Renal cortical epithelial cell (primary cell): ENCODE data around the gene PDE2A. TPM values are rescaled to one million over a fixed set of nuclear protein-coding genes. Genes with fewer than 3 reads are reported as not detected.

Experiments used
- DNase-seq: peaks from one replicate; pipeline ENCODE4 v3.0.0-alpha.2; 2011; ENCODE audit warnings: low read depth
- total RNA-seq: library from RNA; depleted of rRNA; stranded (reverse); fragments of >200 nt; gene quantifications from 2 replicates; pipeline ENCODE4 v1.2.3, GENCODE V29; 2014

PDE2A gene
- total RNA-seq, 1 donor from 2014 or later, result 0.50 TPM

DNA sequence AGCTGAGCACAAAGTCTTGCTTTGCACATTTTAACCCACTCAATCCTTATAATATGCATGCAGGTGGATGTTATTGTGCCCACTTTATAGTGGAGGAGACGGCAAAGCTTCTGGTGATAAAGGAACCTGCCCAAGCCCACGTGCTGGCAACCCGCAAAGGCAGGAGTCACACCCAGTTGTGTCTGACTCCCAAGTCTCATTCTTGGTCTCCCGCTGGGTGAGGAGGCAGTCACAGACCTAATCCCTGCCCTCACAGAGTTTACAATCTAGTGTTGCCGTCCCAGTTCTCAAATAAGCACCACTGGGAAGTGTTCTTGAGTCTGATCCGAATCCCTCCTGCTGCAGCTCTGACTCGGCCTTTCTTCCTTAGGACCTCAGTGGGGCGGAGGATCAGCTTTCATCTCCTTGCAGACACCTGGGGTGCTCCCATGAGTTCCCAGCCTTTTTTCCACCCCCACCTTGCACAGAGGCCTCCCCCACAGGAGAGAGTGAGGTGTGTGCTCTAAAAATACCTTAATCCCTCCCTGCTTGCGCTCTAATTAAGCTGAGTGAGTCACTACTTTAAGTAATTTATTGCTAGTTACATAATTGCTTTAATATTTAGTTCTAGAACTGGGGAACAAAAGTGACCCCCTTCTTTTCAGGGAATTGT is 15.1 kb downstream of the PDE2A start:
- DNase-seq, result no peak

GRCh38 chr11:72657411-72658100 is 16.7 kb downstream of the PDE2A start:
- DNase-seq, result no peak

DNA sequence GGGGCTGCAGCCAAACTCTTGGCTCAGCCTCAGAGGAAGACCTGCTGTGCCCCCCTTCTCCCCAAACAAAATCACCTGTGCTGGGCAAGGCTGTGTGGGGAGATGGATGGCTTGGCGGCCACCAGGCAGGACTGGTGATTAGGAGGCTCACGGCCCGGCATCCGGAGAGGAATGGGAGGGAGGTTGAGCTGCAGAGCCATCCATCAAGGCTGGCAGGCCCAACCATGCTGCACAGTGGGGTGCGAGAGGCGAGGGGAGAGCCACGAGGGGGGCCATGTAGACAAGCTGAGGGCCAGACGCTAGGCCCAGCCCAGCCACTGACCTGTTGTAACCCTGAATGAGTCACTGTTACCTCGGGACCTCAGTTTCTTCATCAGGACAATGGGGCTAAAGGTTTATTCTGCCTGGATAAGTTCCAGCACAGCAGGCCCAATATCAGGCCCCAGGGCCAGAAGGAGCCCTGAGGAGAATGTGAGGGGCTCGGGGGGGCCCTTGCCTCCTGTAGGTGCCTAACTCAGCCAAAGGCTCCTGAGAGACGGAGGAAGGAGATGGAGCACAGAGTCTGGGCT is 18.2 kb downstream of the PDE2A start:
- DNase-seq, result no peak

DNA sequence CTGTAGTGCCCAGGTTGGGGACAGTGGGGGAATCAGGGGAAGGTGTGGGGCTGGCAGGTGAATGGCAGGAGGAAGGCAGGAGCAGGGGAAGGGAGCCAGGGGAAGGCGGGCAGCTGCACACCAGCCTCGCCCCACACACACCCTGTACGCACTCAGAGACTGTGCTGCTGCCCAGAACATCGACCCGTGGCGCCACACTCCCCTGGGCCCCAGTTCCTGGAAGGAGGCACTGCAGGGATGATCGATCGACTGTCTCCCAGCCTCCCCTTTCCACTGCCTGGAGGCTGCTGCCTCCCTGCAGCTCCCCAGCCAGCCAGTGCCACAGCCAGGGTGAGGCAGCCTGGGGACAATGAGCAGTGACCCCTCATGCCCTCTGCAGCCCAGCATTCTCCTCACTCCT is 19.2 kb downstream of the PDE2A start:
- DNase-seq, result no peak

GRCh38 chr11:72653649-72654048 is 20.6 kb downstream of the PDE2A start:
- no peak for DNase-seq

- no peak for DNase-seq
These were observed 21.2 kb downstream of the PDE2A start for GRCh38 chr11:72652873-72653630.

- no peak for DNase-seq
These were observed 22.1 kb downstream of the PDE2A start for GRCh38 chr11:72652133-72652532.

- DNase-seq, result no peak
These were observed 24.8 kb downstream of the PDE2A start for GRCh38 chr11:72649215-72649976.

DNA sequence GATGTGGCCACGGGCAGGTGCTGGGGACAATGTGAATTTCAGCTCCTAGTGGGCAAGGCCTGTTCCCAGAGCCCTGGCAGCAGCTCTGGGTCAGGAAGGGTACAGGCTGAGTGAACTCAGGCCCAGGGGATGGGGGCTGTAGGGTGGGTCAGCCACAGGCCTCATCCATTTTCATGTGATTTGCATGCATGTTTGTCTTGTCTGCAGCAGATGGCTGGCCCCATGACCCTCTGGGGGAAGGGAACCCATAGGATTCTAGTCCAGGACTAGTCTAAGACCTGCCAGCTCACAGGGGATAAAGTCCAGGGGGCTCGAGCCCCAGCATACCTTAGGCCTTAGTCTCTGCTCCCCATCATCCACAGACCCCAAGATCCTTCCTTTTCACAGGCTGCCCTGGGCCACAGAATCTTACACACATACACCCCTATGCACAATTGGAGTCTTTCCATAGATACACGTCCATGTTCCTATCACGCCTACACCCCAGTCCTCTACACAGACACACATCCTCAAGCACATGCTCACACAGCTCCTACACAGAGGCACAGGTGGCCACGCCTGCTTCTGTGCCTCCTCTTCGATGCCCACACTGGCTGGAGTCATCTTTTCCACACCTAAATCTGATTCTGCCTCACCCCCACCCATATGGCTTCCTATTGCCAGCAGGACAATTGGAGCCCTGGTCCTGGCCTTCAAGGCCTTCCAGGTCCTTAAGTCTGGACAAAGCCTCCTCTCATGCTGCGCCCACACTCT is 25.7 kb downstream of the PDE2A start:
- no peak for DNase-seq

GRCh38 chr11:72647882-72648281 is 26.3 kb downstream of the PDE2A start:
- DNase-seq, result no peak

GRCh38 chr11:72646472-72646871 is 27.8 kb downstream of the PDE2A start:
- no peak for DNase-seq

DNA sequence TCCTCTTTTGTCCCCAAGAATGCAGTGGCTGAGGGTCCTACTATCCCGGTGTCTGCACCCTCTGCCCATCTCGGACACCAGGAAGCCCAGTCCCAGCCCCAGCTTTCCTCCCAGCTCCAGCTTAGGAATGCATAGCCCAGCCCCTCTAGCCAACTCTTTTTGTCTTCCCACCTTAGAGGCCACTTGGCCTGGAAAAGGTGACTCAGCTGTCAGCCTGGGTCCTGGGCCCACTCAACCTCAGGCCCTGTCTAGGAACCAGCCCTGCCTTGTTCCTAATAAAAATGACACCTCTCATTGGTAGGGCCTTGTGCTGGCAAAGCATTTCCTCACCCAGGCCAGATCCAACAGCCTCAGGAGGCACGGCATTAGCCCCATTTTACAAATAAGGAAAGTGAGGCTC is 28.2 kb downstream of the PDE2A start:
- no peak for DNase-seq

- peak; percentile 63 for DNase-seq
These were observed 30.7 kb downstream of the PDE2A start for GRCh38 chr11:72643547-72643946.

DNA sequence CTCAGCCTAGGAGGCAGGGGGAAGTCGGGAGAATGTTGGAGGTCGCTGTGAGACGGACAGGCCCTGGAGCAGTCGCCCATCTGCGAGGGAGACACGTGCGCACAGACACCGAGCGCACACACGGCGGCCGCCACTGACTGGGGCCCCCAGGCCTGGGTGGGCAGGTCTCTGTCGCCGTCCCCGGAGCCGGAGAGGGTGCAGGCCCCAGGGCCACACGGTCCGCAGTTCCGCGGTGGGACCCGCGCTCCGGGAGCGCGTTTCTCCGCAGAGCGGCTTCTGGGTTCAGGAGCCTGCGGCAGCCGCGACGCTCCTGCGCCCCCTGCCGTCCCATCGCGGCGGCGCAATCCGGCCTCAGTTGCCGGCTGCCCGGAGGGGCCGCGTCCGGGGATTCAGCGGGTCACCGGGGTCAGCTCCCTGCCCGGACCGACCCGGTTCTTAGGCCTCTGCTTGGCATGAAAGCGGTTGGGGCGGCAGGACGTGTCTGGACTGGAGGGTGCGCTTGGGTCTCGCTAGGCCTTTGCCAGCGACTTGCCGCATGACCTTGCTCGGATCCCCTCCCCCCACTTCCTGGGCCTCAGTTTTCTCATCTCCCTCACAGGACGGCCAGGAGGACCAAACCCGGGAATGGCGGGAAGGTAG is 31.2 kb downstream of the PDE2A start:
- no peak for DNase-seq

DNA sequence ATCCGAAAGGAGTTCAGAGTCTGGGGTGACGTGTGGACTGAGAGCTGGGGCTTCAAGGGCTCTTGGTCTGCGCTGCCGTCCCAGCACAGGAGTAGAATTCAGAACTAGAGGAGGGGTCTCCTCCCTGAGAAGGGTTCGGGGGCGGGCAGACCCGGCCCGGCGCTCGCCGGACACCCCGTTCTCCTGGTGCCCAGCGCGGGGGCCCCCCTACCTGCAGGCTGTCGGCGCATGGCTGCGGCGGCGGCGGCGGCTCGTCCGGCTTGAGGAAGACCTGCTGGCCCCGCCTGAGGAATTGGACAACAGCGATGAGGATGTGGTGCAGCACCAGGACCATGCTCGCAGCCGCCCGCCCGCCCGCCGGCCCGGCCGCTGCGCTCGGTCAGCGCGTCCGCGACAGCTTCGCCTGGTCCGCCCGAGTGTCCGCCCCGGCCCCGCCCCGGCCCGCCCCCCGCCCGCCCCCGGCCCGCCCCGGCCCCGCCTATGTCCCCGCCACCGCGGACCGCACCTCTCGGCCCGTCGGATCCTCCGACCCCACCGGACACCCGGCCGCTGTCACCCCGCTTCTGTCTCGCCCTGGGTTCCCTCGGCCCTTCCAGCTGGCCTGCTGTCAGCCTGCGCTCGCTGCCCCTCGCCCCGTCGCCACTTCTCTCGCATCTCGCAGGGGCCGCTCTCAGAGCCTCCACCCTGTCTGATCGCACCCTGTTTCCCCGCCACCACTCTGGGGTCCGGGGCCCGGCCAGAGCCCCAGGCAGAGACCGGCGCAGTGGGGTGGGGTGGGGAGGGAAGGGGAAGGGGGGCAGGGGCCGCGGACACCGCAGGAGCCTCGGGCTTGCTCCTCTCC is 32.0 kb downstream of the PDE2A start:
- DNase-seq, result no peak

- no peak for DNase-seq
These were observed 32.6 kb downstream of the PDE2A start for GRCh38 chr11:72641522-72642042.

- DNase-seq, result no peak
These were observed 34.5 kb downstream of the PDE2A start for GRCh38 chr11:72639502-72640375.

DNA sequence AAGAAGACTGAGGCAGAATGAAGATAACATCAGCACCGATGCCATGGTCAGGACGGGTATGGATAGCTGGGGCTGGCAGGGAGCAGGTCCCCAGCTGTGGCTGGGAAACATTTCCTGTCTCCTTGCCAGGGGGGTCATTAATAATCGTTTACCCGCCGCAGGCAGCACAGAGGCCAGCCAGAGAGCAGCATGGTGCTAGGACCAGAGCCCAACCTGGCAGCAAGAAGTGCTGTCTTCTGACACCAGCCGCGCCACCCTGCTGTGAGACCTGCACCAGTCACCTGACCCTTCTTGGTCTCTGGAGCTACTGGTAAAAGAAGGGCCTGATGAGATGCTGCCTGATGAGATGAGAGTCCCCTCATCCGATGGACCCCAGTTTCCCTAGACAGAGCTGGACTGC is 36.3 kb downstream of the PDE2A start:
- DNase-seq, result no peak
